ENCODE data around the gene LARGE1.
A peak's percentile ranks its signal among the peaks of the same experiment; 100 is the strongest.

LARGE1 gene

DNA sequence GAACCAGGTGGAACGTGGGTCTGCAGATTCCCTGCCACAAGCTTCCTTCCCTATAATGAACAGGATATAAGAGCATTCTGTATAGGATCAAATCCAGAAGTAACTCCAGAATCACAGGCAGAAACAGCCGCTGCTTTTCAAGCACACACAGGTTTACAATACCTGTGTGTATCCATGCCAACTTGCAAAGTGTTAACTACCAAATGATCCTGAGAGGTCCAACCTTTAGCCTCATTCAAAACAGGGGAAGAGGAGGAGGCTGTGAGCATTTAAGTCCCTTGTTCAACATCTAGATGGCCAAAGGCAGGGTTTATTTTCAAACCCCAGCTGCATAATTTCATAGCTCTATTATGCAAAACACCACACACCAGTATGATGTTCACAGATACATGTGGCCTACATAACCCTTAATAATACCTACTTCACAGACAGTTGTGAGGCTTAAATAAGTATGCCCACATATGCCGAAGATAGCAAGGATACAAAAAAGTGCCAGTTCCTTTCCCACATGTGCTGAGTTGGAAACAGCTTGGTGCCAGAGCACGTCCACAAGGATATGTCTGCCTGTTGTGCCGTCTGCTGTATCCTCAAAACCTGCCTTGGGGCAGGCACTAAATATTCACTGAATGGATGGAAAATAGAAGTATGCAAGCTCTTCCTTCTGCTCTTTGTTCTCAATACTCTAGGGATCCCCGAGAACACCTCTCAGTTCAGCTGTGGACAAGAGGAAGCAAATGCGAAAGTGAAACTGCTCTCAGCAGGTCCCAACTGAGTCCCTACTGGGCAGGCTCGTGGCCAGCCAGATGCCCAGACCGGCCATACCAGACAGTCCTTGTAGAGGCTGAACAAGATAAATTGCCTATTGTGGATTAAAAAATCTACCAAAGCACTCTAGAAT lies 66.8 kb downstream of the LARGE1 start:
- peak; percentile 2 for DNase-seq (ENCODE audit: low spot score)

DNA sequence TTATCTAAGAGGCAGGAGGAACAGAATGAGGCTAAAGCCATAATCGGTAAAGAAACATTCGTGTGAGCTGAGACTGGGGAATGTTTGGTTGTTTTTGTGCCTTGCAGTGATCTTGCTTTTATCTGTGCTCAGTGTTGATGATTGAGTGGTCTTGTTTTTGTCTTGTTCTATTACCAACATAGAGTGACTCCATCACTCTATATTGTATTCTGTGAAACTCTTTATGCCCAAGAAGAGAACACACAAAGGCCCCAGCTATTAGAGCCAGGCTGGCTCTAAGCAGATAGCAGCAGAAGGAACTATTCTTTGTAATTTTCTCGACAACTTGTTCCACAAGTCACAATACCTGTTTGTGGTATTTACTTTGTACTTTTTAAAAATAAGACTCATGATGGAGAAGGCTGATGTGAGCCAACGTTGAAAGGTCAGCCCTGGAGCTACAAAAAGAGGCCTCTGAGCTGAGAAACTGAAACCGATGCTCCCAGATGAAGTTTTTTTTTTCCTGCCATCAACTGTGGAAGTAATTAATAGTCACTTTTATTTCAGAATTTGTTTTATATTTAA lies 68.4 kb downstream of the LARGE1 start:
- DNase-seq (ENCODE audit: low spot score): no peak

DNA sequence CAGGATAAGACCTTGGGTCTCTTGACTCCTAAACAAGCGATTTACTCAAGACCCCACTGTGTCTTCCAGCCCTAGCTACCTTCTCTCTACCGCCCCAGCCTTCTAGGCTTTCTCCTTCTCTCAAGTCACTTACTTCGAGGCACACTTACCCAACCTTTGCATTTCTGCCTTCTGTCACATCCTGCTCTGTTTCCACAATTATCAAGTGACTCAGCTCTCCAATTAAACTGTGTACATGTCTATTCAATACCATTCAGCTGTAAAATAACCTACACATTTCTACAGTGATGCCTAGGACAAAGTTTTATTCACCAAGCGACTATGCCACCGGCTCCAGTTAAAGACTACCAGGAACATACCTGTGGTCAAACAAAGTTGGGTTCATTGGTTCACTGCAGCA lies 69.0 kb downstream of the LARGE1 start:
- no peak for DNase-seq (ENCODE audit: low spot score)

DNA sequence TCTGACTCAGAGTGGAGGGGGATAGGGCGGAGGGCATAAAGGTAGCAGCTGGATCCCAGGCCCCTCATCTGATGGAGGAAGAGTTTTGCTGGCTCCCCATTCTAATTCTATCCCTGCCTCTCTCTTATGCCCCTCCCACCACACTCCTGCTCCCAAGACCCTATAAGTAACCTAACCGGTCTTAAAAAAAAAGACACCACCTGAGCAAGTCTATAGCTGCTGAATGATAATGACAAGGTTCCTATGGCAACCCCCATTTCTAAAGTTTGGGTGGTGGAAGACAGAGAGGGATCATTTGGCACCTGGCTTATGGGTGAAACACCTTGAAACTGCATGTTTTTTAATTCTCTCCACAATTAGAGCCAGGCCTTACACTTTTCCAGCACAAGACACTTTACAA lies 69.6 kb downstream of the LARGE1 start:
- DNase-seq (ENCODE audit: low spot score): no peak

DNA sequence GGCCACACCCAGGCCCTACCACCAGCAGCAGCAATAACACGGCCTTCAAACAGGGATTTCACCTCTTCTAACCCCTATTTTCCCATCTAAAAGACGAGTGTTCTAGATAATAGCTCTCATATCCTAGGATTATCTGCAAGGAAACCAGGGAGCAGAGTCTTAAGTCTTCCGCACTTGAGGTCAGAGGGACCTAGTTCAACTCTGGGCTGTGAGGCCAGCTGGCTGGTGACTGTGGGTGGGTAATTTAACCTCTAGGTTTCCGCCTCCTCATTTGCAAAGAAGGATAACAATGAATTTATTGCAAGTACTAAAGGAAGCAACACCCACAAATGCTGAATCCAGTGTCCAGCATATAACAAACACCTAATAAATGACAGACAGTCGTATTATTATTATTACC lies 70.1 kb downstream of the LARGE1 start:
- no peak for DNase-seq (ENCODE audit: low spot score)

DNA sequence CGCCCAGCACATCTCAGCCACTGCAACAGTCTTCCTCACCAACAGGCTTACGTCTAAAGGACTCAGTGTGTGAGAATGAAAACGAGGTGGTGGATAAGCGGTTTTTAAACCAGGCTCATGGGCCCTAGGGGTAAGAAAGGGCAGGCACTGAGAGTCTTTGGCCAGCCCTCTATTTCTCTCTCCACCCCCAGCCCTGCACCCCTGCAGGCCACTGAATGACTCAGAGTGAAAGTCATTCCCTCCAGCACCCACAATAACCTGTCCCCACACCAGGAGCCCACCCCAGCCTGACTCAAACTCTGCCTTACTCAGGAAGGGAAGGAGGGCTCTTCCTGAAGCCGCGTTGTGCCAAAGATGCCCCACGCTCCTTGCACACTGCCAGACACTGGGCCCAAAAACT lies 72.0 kb downstream of the LARGE1 start:
- no peak for DNase-seq (ENCODE audit: low spot score)

DNA sequence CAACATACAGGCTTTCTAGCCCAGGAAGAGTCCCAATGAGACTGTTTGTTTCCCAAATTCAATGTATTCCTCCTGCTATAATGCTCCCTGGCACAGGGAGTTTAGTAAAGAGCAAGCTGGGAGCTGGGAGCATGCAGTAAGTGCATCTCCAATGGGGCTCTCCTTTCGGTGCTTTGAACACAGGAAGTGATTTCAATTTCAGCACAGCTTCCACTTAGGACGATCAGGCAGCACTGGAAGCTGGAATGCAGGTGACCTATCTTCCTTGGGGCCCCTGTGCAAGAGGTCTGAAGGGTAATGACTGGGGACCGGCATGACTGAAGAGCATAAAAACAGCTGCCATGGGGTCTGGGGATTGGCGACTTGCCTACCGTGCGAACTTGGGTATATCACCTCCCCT lies 76.0 kb downstream of the LARGE1 start:
- no peak for DNase-seq (ENCODE audit: low spot score)

DNA sequence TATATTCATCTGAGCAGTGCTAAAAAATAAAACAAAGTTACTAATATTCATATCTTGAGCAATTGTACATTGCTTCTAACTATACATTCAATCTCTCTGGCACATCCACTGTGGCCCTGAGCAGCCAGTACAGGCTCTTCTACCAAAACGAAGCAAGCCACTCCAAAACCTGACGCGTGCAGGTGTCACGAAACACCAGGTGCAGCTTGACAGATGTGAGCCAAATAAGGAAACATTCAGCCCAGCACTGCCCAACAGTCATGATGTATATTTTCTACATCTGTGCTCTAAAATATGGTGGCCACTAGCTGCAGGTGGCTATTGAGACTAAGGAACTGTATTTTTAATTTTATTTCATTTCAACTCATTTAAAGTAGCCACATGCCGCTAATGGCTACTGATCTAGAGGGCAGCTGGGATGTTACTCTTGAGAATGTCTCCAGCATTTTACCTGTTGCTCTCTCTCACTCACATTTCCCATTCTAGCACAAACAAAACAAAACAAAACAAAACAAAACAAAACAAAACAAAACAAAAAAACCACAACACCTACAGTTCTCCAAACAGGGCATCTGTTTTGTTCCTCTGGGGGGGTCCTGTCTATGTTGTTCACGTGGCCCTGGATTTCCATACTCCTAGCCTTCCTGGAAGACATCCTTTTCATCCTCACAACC lies 77.7 kb downstream of the LARGE1 start:
- no peak for DNase-seq (ENCODE audit: low spot score)

DNA sequence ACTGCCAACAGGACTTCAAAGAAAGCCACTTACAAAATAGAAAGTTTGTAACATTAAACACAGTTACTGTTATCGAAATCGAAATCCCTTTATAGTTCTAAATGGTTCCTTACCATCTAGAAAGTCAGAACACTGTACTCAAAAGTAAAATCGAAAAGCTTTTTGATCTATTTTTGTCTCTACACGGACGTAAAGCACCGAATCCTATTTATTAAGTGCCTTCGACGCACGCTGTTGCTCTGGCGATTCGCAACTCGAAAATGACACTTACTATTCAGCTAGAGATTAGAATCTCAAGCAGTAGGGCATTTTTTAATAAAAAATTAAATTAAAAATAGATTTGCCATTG lies 78.3 kb downstream of the LARGE1 start:
- DNase-seq (ENCODE audit: low spot score): no peak

DNA sequence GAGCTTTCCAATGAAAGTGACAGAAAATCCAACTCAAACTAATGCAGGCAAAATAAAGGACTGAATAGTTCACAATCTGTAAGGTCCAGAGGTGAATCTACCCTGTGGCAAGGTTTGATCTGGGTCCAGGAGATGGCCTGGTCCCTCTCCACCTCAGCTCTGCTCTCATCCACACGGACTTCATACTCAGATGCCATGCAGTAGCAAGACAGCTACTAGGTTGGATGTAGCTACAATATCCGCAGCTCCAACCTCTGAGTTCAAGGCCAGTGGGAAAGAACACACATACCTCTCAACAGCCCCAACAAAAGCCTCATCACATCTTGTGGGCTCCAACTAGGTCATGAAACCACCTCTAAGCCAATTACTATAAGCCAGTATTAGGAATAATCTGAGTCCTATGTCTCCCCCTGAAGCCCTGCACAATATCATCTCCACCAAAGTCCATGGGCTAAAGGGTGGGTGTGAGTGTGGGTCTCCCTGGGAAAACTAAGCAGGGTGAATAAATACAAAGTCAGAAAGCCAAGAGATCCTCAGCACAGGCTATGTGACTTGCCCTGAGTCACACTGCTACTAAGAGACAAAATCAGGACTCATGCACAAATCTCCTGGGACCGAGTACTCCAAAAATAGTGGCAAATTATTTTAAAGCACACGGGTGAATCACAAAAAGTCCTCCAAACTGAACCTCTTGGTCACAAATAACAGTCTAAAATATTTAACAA lies 78.8 kb downstream of the LARGE1 start:
- no peak for DNase-seq (ENCODE audit: low spot score)

DNA sequence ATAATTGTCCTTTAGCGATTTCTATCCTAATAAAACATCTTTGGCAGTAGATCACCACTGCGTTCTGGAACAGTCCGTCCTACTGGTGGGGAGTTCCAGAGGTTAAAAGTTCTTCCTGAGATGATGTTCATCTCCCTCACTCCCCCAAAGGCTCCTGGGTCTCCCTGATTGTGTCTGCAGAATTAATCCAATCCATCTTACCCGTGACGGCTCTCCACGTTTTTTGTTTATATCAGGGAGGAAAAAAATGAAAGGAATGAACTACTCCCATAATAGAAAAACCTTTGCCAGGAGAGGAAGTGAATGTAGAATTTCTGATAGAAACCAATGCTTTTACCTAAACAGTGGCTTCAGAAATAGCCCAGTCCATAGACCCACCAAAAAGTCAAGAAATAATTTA lies 81.6 kb downstream of the LARGE1 start:
- no peak for DNase-seq (ENCODE audit: low spot score)

DNA sequence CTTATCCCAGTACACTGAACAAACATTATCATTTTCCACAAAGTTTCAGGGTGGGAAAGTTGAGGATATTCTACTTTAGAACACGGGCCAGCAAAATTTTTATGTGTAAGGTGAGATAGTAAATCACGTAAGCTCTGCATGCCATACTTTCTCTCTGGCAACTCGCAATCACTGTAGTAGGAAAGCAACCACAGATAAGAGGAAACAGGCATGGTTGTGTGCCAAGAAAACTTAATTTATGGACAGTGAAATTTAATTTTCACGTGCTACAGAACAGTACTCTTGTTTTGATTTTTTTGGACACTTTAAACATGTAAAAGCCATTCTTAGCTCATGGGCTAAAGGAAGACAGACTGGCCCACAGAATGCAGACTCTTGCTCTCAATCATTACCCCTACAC lies 82.5 kb downstream of the LARGE1 start:
- no peak for DNase-seq (ENCODE audit: low spot score)

DNA sequence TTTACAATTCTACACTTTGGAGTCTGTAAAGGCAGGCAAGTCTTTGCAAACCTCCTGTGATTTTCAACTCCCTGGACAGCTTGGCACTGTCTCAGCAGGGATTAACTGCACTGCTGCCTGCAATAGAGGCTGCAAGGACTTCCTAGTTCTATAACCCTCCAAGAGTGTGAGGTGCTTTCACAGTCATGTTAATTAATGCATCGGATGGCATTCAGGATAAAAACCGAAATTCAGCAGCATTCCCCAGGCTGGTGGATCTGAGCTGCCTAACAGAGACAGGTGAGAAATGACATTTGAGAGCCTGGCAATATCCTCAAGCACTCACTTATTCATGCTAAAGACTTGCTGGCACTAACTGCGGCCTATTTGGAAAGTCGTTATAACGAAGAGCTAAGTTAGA lies 85.0 kb downstream of the LARGE1 start:
- DNase-seq (ENCODE audit: low spot score): no peak

DNA sequence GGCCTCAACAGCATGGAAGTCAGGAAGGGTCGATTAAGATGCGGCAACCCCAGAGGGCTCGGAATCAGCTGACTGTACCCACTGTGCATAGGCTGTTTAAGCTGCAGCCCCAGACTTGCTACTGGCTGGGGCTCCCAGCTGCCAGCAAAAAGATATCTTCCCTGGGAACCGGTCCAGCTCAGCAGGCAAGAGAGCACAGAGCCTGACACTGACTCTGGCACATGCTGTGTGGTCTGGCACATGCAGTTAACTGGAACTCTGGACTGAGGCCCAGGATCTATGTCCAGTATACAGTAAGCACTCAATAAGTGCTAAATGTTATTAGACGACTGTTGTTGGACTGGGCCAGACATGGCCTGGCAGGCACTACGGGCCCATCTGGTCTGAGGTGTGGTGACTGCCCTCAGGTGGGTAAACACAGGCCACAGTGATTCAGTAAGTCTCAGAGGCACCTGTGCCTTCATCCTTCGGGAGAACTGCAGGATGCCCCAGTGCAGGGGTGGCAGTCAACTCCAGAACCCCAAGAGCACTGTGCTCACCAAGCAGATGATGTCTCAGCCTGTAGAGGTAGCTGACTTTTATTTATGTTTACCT lies 87.6 kb downstream of the LARGE1 start:
- no peak for DNase-seq (ENCODE audit: low spot score)

DNA sequence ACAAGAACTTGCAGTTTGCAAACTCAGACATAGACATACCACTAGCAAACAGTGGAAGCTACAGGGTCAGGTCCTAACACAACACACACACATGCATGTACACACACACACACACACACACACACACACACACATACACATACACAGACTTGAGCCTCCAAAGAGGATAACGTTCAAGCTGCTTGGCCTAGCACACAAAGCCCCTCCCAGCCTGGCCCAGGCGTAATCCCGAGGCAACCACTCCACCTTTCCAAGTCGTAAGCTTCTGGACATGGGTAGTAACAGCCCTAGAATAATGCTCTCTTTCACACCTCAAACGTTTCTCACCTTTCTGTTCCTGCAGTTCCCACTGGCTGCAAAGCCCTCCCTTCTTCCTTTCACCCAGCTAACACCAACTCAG lies 88.6 kb downstream of the LARGE1 start:
- DNase-seq (ENCODE audit: low spot score): no peak

DNA sequence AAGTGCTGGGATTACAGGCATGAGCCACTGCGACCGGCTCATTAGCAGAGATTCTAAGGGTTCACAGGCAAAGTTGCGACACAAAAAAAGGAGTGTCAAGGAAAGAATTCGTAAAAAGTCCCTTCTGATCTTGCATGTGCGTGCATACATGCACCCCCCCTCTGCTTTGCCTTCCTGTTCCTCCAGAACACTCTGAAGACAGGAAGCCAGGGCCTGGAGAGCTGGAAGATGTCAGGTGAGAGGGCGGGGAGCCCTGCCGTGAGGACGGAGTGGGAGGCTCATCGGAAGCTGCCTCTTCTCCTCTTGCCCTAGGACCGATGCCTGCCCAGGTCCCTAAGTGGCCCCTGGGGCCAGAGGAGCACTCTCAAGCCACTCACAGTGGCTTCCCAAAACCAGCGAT lies 89.1 kb downstream of the LARGE1 start:
- DNase-seq (ENCODE audit: low spot score): no peak

DNA sequence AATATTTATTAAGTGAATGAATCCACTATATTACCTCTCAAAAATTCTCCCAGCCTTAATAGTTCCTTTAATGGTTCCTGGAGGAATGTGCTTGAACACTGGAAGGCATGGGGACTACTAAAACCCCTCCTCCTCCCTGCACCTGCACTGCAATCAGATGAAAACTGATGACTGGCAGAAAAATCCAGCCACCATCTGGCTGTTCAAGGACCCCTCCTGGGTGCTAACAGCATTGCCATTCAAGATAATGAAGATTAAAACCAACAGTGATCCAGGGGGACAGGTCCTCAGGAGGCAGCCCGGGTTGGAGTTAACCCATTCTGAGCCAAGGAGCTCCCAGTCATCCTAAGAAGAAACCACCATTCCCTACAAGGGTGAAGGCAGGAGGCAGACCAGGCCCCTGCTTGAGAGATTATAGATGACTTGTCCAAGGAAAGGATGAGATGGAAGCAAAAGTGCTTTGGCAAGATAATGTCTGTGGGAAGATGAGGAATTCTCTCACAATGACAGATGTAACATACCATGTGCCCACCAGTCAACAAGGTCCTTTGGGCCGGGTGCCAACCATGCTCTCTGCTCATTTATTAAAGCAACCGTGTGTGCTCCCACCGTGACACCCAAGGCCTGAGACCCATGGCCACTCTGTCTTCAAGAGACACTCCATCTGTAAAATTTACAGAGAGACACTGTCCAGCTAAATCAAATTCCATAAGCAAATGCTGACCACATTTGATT lies 90.6 kb downstream of the LARGE1 start:
- no peak for DNase-seq (ENCODE audit: low spot score)

DNA sequence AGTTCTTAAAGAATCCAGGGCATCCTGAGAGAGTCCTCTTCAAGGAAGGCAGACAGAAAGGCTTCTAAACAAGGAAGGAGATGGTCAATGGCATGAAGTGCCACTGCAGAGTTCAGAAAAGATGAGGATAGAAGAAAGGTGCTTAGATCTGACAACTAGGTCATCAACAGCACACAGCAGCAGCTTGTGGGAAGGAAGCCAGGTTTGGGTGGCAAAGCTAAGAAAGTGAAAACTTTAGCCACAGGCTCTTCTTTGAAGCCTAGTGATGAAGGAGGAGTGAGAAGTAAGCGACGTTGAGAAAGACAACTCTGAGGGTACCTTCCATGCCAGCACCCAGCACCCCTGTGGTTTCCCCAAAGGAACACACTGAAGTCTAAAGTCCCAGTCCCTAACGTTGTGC lies 92.0 kb downstream of the LARGE1 start:
- no peak for DNase-seq (ENCODE audit: low spot score)

DNA sequence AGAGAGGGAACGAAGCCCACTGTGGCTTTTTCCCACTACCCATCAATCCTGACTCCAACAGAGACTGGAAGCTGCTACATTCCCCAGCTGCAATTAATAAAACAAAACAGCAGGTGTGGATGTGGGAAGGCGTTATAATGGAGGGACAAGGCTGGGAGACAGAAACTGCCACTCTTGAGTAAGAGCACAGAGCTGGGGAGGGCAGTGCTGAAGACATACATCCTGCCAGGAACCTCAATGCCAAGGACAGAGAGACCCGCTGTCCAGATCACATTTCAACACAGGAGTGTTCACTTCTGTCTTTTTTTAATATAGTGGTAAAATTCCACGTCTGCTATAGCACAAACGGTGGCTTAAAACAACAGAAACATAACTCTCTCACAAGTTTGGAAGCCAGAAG lies 94.5 kb downstream of the LARGE1 start:
- DNase-seq (ENCODE audit: low spot score): no peak

DNA sequence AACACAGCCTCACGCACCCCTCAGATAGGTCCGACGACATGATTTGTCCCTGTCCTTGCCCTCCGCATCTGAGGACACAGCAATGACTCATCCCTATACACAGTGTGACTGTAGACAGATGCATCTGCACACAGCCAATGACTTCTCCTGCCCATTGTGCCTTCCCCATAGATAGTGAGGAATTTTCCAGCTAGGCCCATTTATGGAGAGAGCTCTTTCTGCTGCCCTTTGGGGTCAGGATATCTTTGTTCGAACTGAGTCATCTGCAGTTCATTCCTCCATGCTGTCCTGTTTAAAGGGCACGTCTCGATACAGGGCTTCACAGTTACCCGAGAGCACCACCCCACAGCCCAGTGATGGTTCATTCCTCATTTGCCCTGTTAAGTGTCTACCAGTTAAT lies 96.7 kb downstream of the LARGE1 start:
- DNase-seq (ENCODE audit: low spot score): no peak

DNA sequence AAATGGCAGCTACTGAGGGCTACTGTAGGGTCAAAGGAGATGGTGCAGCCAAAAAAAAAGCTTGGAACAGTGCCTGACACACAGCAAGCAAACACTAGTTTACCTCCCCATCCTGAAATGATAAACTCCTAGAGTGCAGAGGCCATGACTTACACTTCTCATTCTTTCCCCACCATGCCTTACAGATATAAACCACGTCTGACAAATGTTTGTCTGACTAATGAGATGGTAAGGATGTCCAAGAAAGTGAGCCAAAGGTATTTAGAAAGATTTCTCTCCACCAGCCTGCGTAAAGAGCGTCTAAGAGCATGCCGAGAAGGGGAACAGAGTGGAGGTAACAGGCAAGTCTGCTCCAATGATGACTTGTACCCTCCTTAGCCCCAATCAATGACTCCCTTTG lies 99.0 kb downstream of the LARGE1 start:
- DNase-seq (ENCODE audit: low spot score): no peak

DNA sequence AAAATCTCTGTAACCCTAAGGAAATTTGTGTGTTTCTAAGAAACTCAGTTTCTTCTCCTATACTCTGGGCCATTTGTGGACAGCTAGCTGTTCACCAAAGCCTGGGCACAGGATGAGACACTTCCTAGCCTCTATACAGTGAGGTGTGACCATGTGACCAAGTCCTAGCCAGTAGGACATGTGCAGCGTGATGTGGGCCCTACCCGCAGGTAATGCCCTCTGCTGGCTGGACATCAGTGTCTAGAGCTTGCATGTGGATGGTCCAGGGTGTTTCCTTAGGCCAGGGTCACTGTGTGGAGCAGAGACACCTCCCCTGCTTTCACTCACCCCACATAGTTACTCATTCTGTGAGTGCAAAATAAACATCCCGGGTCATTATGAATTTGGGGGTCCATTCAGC lies 100.5 kb downstream of the LARGE1 start:
- DNase-seq (ENCODE audit: low spot score): no peak
